Measurements from ENCODE around the gene SLC5A10. TPM values are rescaled to one million over a fixed set of nuclear protein-coding genes. Genes with fewer than 3 reads are reported as not detected.

Gene SLC5A10
- total RNA-seq, 6 donors from 2014 or later: not detected

DNA sequence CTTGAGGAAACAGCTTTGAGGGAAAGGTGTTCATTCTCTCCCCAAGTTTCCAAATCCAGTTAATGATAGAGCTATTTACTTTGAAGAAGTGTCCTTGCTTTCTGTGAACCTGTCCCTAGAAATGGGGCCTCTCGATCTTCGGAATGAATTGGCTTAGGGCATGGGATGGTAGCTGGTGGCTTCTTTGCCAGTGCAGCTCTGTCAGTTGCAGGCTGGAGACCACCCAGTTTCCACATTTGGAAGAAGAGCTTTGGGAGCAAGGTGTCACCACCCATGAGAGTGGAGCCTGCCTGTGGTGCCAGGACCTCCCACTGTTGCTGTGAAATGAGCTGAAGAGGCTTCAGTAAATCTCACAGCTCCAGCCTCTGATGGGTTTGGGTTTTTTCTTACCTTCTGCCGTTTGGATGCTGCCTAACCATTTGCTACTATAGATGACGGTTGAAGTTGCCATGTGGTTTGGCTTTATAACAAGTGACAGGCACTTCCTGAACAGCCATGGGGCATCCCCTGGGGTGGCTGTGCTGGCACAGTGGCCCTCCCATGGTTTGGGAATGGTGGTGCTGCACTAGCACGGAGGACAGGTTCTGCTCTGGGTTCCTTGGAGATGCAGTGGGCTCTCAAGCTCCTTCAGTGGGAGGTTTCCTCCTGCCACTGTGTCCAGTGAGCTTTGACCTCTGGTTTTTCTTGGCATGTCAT lies 19.5 kb upstream of the SLC5A10 start:
- no peak overlapping the region for H3K27ac ChIP-seq
- H3K9me3 ChIP-seq: no peaks in the 10 kb centered on the region
- H3K27me3 ChIP-seq: no peaks in the 10 kb centered on the region
- no peaks in the 10 kb centered on the region for H3K4me1 ChIP-seq
- DNase-seq: no peak
- peaks cover 8 to 38% (median 33%) of the 10 kb centered on the region in 4 donors for H3K36me3 ChIP-seq
- H3K4me3 ChIP-seq: no peak overlapping the region
- TF ChIP-seq, protein P1, sequence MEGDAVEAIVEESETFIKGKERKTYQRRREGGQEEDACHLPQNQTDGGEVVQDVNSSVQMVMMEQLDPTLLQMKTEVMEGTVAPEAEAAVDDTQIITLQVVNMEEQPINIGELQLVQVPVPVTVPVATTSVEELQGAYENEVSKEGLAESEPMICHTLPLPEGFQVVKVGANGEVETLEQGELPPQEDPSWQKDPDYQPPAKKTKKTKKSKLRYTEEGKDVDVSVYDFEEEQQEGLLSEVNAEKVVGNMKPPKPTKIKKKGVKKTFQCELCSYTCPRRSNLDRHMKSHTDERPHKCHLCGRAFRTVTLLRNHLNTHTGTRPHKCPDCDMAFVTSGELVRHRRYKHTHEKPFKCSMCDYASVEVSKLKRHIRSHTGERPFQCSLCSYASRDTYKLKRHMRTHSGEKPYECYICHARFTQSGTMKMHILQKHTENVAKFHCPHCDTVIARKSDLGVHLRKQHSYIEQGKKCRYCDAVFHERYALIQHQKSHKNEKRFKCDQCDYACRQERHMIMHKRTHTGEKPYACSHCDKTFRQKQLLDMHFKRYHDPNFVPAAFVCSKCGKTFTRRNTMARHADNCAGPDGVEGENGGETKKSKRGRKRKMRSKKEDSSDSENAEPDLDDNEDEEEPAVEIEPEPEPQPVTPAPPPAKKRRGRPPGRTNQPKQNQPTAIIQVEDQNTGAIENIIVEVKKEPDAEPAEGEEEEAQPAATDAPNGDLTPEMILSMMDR (IDR thresholded peaks at IDR 0.05): no peak
- no peak for TF ChIP-seq POLR2A (IDR thresholded peaks at IDR 0.05)
- no peak for TF ChIP-seq EP300 (IDR thresholded peaks at IDR 0.05)
- no peak for TF ChIP-seq POLR2AphosphoS5 (IDR thresholded peaks at IDR 0.05)
- ATAC-seq (ENCODE audit: low FRiP score in 2 of 2): no peak
- WGBS, 2 donors: 65 to 67% methylated on average over 5 of the region's 5 CpGs

DNA sequence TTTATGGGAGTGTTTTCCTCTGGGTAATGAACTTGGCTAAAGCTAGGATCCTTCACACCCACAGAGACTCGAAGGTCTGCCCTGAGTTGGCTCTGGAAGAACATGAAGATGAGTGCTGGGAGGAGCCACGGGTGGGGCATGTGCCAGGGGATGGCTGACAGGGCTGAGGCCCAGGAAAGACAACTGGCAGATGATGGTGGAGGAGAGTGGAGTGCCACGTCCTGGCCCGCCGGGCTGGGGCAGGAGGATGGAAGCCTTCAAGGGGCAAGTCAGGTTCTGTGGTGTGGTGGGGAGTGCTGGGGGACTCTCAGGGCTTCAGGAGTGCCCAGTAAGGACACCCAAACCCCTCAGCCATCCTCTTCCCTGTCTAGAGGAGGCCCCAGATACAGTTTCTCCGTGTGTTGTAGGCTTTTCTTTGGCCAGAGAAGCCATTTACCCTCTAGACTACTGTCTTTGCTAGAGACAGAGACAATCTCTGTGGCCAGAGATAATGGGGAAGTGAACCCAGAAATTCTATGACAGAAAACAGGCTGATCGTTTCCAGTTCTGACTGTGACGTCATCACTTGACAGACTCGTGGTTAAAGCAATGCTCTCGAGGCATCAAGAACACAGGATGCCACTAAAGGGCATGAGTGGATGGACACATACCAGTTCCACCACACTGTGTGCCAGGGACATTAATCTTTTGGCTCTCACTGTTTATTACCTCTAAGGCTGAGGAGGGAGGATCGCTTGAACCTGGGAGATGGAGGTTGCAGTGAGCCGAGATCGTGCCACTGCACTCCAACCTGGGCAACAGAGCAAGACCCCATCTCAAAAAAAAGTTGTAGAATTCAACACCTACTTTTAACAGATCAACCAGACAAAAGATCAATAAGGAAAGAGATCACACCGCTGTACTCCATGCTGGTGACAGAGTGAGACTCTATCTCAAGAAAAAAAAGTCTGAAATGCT lies 18.6 kb upstream of the SLC5A10 start:
- peak in 1 of 2 donors; percentile 58 for DNase-seq
- Histone ChIP-seq H3K4me3 (no peak overlapping the region), H3K36me3 (peaks cover 8 to 32% (median 30%) of the 10 kb centered on the region in 4 donors), H3K4me1 (no peaks in the 10 kb centered on the region), H3K9me3 (no peaks in the 10 kb centered on the region), H3K27me3 (no peaks in the 10 kb centered on the region), H3K27ac (no peak overlapping the region)
- TF ChIP-seq, protein P1 (IDR thresholded peaks at IDR 0.05): no peak
- TF ChIP-seq POLR2A (IDR thresholded peaks at IDR 0.05) (no peak), POLR2AphosphoS5 (IDR thresholded peaks at IDR 0.05) (no peak), EP300 (IDR thresholded peaks at IDR 0.05) (no peak)
- no peak for ATAC-seq (ENCODE audit: low FRiP score in 2 of 2)
- WGBS, 2 donors: 75 to 80% methylated on average over 14 of the region's 14 CpGs

DNA sequence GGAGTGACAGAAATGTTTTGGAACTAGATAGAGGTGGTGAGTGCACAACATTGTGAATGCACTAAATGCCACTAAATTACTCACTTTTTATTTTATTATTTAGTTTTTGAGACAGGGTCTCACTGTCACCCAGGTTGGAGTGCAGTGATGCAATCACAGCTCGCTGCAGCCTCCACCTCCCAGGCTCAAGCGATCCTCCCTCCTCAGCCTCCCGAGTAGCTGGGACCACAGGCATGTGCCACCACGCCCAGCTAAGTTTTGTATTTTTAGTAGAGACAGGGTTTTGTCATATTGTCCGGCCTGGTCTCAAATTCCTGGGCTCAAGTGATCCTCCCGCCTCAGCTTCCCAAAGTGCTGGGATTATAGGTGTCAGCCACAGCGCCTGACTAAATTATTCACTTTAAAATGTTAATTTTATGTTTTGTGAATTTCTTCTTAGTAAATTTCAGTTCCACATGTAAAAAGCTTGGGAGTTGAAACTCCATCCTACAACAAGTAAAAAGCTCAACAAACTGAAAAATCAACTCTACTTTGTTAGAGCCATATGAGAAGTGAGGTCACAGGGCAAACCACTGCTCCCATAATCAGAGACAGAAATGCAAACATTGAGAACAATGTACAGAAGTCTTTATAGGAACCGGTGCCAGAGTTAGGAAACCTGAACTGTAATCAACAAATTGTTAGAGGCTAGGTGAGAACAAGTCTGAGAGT lies 13.8 kb upstream of the SLC5A10 start:
- TF ChIP-seq POLR2AphosphoS5 (IDR thresholded peaks at IDR 0.05) (no peak), POLR2A (IDR thresholded peaks at IDR 0.05) (no peak), EP300 (IDR thresholded peaks at IDR 0.05) (no peak)
- TF ChIP-seq, protein P1 (IDR thresholded peaks at IDR 0.05): no peak
- no peak overlapping the region for H3K4me3 ChIP-seq
- DNase-seq (no peak), ATAC-seq (ENCODE audit: low FRiP score in 2 of 2) (no peak)
- no peak overlapping the region for H3K27ac ChIP-seq
- 82 to 85% methylated on average over 8 of the region's 8 CpGs for WGBS, 2 donors
- no peaks in the 10 kb centered on the region for H3K27me3 ChIP-seq
- H3K9me3 ChIP-seq: no peaks in the 10 kb centered on the region
- H3K36me3 ChIP-seq: no peaks in the 10 kb centered on the region
- no peaks in the 10 kb centered on the region for H3K4me1 ChIP-seq

DNA sequence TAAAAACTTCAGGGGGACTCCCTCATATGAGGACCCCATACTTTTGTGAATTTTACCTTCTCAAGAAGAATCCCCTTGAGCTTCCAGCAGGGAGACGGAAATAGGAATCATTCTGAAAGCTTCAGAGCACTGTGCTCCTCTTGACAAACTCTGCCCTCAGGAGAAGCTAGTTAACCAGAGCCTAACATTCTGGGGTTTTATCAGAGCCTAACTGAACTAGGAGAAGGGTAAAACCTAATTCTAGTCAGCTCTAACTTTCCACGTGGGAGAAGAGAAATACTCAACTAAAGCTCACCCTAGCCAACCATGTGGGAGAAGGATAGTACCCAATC lies 13.3 kb upstream of the SLC5A10 start:
- Histone ChIP-seq H3K27me3 (no peaks in the 10 kb centered on the region), H3K4me1 (no peaks in the 10 kb centered on the region), H3K4me3 (no peak overlapping the region), H3K9me3 (no peaks in the 10 kb centered on the region), H3K36me3 (no peaks in the 10 kb centered on the region), H3K27ac (no peak overlapping the region)
- WGBS, 2 donors: 81 to 82% methylated on average over 2 of the region's 2 CpGs
- TF ChIP-seq EP300 (IDR thresholded peaks at IDR 0.05) (no peak), POLR2AphosphoS5 (IDR thresholded peaks at IDR 0.05) (no peak), POLR2A (IDR thresholded peaks at IDR 0.05) (no peak)
- TF ChIP-seq, protein P1 (IDR thresholded peaks at IDR 0.05): no peak
- DNase-seq: no peak
- ATAC-seq (ENCODE audit: low FRiP score in 2 of 2): no peak
